Uterus (tissue), 2 donors: Measurements from ENCODE around the gene FSCN2.

ENCODE experiments used
- POLR2A ChIP-seq, 2 donors: fragments of 450-650 bp; IDR thresholded peaks; one replicate each; pipeline ENCODE4 v1.6.1; 2016; ENCODE audit warnings: antibody characterized with exemption in 2 of 2, mild to moderate bottlenecking in 1 of 2, moderate library complexity in 1 of 2
- TF ChIP-seq, protein P1 (sequence below), 4 experiments: fragments of 200-600 bp in 2 of 4; fragments of 450-650 bp in 2 of 4; sonication (generic) in 2 of 4; IDR thresholded peaks; one replicate each; pipeline ENCODE4 v1.5.1; 2016 to 2019; ENCODE audit warnings: antibody characterized with exemption in 4 of 4, mild to moderate bottlenecking in 2 of 4, moderate library complexity in 1 of 4

DNA sequence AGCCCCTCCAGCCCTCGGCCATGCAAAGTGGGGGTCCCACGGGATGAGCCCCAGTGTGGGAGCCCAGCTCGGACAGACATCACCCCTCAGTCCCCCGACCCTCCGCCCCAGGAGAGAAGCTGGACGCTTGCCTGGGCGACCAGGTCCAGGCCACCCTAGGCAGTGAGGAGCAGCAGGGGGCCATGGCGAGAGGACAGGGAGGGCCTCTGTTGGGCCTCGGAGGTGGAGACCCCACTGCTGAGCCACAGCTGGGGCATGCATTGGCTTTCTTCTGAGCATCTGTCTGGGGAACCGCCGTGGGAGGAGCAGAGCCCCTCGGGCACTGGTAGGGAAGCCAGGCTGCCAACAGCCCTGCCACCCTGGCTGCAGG, 28.6 kb upstream of the FSCN2 start:
- TF ChIP-seq POLR2A (IDR thresholded peaks at IDR 0.05), result no peak
- TF ChIP-seq, protein P1, sequence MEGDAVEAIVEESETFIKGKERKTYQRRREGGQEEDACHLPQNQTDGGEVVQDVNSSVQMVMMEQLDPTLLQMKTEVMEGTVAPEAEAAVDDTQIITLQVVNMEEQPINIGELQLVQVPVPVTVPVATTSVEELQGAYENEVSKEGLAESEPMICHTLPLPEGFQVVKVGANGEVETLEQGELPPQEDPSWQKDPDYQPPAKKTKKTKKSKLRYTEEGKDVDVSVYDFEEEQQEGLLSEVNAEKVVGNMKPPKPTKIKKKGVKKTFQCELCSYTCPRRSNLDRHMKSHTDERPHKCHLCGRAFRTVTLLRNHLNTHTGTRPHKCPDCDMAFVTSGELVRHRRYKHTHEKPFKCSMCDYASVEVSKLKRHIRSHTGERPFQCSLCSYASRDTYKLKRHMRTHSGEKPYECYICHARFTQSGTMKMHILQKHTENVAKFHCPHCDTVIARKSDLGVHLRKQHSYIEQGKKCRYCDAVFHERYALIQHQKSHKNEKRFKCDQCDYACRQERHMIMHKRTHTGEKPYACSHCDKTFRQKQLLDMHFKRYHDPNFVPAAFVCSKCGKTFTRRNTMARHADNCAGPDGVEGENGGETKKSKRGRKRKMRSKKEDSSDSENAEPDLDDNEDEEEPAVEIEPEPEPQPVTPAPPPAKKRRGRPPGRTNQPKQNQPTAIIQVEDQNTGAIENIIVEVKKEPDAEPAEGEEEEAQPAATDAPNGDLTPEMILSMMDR (IDR thresholded peaks at IDR 0.05), result no peak
